ENCODE results near the gene MKRN2.

Gene MKRN2

GRCh38 chr3:12588039-12589009, 31.4 kb downstream of the MKRN2 start:
- TF ChIP-seq GATA2 (IDR thresholded peaks at IDR 0.05; ENCODE audit: low read depth, low read length), result no peak
- no peak for TF ChIP-seq GATA3 (IDR thresholded peaks at IDR 0.05; ENCODE audit: low read depth, low read length)

GRCh38 chr3:12590096-12590495, 33.2 kb downstream of the MKRN2 start:
- TF ChIP-seq GATA3 (IDR thresholded peaks at IDR 0.05; ENCODE audit: low read depth, low read length) (no peak), GATA2 (IDR thresholded peaks at IDR 0.05; ENCODE audit: low read depth, low read length) (no peak)

- TF ChIP-seq GATA2 (IDR thresholded peaks at IDR 0.05; ENCODE audit: low read depth, low read length), result no peak
- no peak for TF ChIP-seq GATA3 (IDR thresholded peaks at IDR 0.05; ENCODE audit: low read depth, low read length)
Measured at GRCh38 chr3:12591456-12591855, 34.6 kb downstream of the MKRN2 start.

- TF ChIP-seq GATA3 (IDR thresholded peaks at IDR 0.05; ENCODE audit: low read depth, low read length) (no peak), GATA2 (IDR thresholded peaks at IDR 0.05; ENCODE audit: low read depth, low read length) (no peak)
Measured at GRCh38 chr3:12591997-12592715, 35.3 kb downstream of the MKRN2 start.

- TF ChIP-seq GATA2 (IDR thresholded peaks at IDR 0.05; ENCODE audit: low read depth, low read length) (no peak), GATA3 (IDR thresholded peaks at IDR 0.05; ENCODE audit: low read depth, low read length) (no peak)
Measured at GRCh38 chr3:12593473-12593872, 36.6 kb downstream of the MKRN2 start.

GRCh38 chr3:12598890-12599289, 42.0 kb downstream of the MKRN2 start:
- TF ChIP-seq GATA3 (IDR thresholded peaks at IDR 0.05; ENCODE audit: low read depth, low read length) (no peak), GATA2 (IDR thresholded peaks at IDR 0.05; ENCODE audit: low read depth, low read length) (no peak)

GRCh38 chr3:12601072-12601471, 44.2 kb downstream of the MKRN2 start:
- TF ChIP-seq GATA3 (IDR thresholded peaks at IDR 0.05; ENCODE audit: low read depth, low read length) (no peak), GATA2 (IDR thresholded peaks at IDR 0.05; ENCODE audit: low read depth, low read length) (no peak)

- no peak for TF ChIP-seq GATA2 (IDR thresholded peaks at IDR 0.05; ENCODE audit: low read depth, low read length)
- TF ChIP-seq GATA3 (IDR thresholded peaks at IDR 0.05; ENCODE audit: low read depth, low read length), result no peak
Measured at GRCh38 chr3:12603969-12604368, 47.1 kb downstream of the MKRN2 start.

GRCh38 chr3:12608376-12608775, 51.5 kb downstream of the MKRN2 start:
- TF ChIP-seq GATA2 (IDR thresholded peaks at IDR 0.05; ENCODE audit: low read depth, low read length), result no peak
- no peak for TF ChIP-seq GATA3 (IDR thresholded peaks at IDR 0.05; ENCODE audit: low read depth, low read length)

- TF ChIP-seq GATA3 (IDR thresholded peaks at IDR 0.05; ENCODE audit: low read depth, low read length), result no peak
- TF ChIP-seq GATA2 (IDR thresholded peaks at IDR 0.05; ENCODE audit: low read depth, low read length), result no peak
Measured at GRCh38 chr3:12611117-12611516, 54.2 kb downstream of the MKRN2 start.

- TF ChIP-seq GATA3 (IDR thresholded peaks at IDR 0.05; ENCODE audit: low read depth, low read length), result no peak
- TF ChIP-seq GATA2 (IDR thresholded peaks at IDR 0.05; ENCODE audit: low read depth, low read length), result no peak
Measured at GRCh38 chr3:12612514-12613226, 55.8 kb downstream of the MKRN2 start.

- no peak for TF ChIP-seq GATA2 (IDR thresholded peaks at IDR 0.05; ENCODE audit: low read depth, low read length)
- TF ChIP-seq GATA3 (IDR thresholded peaks at IDR 0.05; ENCODE audit: low read depth, low read length), result no peak
Measured at GRCh38 chr3:12613250-12613649, 56.4 kb downstream of the MKRN2 start.

- no peak for TF ChIP-seq GATA2 (IDR thresholded peaks at IDR 0.05; ENCODE audit: low read depth, low read length)
- no peak for TF ChIP-seq GATA3 (IDR thresholded peaks at IDR 0.05; ENCODE audit: low read depth, low read length)
Measured at GRCh38 chr3:12615266-12615665, 58.4 kb downstream of the MKRN2 start.

- TF ChIP-seq GATA3 (IDR thresholded peaks at IDR 0.05; ENCODE audit: low read depth, low read length), result no peak
- no peak for TF ChIP-seq GATA2 (IDR thresholded peaks at IDR 0.05; ENCODE audit: low read depth, low read length)
Measured at GRCh38 chr3:12618426-12618825, 61.5 kb downstream of the MKRN2 start.

All from SH-SY5Y (cell line).